NCI-H2107 (cell line): ENCODE results near the gene DNAI2.

ENCODE experiments used
- DNase-seq: peaks from one replicate; lab custom pipeline; 2025; lab: John Stamatoyannopoulos, UW

Gene DNAI2, protein sequence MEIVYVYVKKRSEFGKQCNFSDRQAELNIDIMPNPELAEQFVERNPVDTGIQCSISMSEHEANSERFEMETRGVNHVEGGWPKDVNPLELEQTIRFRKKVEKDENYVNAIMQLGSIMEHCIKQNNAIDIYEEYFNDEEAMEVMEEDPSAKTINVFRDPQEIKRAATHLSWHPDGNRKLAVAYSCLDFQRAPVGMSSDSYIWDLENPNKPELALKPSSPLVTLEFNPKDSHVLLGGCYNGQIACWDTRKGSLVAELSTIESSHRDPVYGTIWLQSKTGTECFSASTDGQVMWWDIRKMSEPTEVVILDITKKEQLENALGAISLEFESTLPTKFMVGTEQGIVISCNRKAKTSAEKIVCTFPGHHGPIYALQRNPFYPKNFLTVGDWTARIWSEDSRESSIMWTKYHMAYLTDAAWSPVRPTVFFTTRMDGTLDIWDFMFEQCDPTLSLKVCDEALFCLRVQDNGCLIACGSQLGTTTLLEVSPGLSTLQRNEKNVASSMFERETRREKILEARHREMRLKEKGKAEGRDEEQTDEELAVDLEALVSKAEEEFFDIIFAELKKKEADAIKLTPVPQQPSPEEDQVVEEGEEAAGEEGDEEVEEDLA

DNA sequence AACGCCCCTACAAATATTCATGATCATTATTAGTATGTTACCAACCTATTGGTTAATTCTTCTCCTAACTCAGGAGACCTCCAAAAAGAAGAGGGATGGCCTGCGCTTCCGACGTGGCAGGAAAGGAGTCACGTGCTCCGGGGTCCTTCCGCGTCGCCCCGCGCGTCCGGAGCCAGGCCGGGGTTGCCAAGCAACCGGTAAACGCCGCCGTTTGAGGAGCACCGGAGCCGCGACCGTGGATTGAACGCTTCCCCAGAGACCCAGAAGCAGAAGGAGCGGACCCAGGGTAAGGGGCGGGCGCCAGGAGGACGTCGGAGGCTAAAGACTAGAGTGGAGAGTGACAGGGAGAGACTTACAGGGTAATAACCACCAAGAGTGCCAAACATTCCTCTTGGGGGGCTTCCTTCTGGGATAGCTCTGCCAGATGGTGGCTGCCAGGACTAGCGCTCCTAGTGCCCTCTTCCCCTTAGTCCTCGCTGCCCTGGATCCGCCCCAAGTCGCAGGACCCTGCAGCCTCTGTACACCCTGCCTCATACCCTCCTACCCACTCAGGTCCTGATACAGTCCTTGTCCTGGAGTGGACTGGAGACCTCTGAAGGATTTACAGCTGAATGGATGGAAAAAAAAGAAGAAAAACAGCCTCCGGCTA is at the start of gene DNAI2:
Gene DNAI2, plus strand, starts transcription at position 175 of the 649 bp plus-strand sequence. CDS start 7,584 bp downstream, outside the sequence.
- DNase-seq: peak; percentile 31

DNA sequence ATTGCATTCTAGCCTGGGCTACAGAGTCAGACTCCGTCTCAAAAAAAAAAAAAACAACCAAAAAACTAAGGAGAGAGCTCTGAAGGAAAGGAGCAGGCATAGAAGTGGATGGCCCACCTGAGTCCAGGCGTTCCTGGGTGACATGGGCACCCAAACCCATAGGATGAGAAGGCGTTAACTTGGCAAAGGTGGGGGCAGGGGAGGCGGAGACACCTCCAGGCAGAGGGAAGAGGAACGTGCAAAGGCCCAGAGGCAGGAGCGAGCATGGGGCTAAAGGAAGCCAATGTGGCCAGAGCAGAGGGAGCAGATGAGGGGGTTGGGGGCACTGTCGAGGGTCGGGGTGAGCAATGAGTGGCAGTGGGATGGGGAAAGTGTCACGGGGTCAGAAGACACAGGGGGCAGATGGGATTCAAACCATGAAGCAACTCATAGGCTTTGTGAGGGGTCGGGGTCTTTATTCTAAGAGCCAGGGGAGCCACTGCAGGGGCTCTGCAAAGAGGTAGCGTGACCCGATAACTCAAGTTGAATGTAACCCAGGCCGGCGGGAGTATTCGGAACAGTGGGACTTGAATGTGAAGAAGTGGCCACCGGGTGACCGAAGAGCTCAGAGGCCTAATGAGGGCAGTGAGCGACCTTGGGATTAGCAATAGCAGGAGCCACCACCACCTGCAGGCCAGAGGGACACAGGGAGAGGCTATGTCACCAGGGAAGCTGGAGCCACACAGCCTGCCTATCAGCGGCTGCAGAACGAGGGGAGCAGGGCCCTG is 48.9 kb upstream of the DNAI2 start:
- no peak for DNase-seq

- DNase-seq: no peak
These were observed 47.8 kb upstream of the DNAI2 start for GRCh38 chr17:74226252-74226651.

- DNase-seq: no peak
These were observed 46.6 kb upstream of the DNAI2 start for GRCh38 chr17:74227271-74228080.

GRCh38 chr17:74228306-74228978 is 45.6 kb upstream of the DNAI2 start:
- DNase-seq: no peak

- DNase-seq: no peak
These were observed 43.1 kb upstream of the DNAI2 start for GRCh38 chr17:74230896-74231295.

GRCh38 chr17:74231928-74232907 is 41.8 kb upstream of the DNAI2 start:
- DNase-seq: no peak

DNA sequence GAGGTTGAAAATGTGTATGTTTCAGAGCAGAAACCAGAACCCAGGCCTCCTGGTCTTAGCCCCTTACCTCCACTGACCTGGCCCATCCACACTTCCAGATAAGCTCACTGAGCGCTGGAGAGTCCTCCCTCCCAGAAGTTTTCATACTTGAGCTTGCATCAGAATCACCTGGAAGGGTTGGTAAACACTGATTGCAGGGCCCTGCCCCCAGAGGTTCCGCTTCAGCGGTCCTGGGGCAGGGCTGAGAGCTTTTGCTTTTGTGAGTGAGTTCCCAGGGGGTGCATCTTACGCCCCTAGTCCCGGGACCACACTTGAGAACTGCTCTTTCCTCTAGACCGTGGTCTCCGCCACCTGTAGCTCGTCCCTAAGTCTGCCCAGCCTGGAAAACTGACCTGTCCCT is 40.1 kb upstream of the DNAI2 start:
- DNase-seq: no peak

- no peak for DNase-seq
These were observed 39.5 kb upstream of the DNAI2 start for GRCh38 chr17:74234486-74234885.

GRCh38 chr17:74235040-74235581 is 38.9 kb upstream of the DNAI2 start:
- DNase-seq: no peak

DNA sequence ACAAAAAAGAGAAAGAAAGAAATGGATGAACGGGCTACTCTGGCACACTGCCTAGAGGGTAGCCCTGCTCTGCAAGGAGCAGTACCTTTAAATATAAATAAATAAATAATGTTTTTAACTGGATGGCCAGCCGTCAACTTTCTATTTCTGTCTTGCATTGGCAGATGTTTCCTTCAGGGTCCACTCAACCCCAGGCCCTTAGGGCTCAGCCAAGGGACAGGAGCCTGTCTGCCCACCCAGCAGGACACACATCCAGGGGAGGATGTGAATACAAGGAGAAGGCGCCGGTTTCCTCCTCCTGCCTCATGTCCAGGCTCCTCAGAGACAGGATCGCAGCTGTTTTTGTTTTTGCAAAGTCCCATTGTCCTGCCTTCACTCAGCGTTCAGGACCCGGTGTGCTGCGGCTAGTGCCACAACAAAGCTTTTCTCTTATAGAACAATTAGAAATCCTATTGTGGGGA is 38.1 kb upstream of the DNAI2 start:
- no peak for DNase-seq

- DNase-seq: no peak
These were observed 36.7 kb upstream of the DNAI2 start for GRCh38 chr17:74237321-74237720.

DNA sequence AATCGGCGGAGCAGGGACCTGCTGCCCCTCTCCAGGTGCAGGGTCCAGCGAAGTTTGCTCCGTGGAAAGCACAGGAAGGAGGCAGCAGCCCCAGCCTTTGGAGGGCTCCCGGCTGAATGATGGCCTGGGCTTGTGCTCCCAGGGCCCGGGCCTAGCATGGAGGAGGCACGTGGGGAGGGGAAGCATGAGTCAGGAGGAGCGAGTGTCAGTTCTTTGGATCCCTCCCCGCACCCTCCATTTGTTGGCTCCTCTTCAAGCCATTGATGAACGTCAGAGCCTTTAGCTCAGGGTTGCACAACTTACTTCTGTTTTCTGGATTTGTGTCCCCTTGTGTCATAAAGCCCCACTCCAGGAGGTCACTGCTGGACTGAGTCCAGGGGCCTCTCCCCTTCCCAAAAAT is 34.9 kb upstream of the DNAI2 start:
- DNase-seq: no peak

DNA sequence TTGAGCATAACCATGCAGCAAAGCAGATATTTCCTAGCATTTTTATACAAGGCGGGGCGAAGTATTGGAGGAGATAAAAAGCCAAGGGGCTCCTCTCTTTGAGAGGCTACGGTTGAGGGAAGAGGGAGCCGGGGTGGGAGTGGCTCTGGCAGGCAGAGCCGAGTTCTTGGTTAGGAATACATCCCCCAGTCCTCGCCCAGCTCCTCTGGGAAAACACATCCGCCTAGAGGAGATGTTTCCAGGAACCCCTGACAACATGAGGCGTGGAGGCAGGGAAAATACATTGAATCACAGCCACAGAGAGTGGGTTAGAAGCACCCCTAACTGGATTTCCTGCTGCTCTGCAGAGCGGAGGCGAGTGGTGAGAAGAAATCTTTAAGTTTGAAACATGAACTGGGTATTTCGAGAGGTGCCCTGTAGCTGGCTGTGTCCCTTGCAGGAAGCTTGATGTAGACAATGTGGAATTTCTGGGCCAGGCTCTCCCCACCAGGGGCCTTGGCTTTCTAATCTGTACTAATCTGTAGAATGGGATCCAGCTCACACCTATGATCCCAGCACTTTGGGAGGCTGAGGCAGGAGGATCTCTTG is 33.3 kb upstream of the DNAI2 start:
- DNase-seq: no peak

GRCh38 chr17:74241431-74241830 is 32.6 kb upstream of the DNAI2 start:
- DNase-seq: no peak

DNA sequence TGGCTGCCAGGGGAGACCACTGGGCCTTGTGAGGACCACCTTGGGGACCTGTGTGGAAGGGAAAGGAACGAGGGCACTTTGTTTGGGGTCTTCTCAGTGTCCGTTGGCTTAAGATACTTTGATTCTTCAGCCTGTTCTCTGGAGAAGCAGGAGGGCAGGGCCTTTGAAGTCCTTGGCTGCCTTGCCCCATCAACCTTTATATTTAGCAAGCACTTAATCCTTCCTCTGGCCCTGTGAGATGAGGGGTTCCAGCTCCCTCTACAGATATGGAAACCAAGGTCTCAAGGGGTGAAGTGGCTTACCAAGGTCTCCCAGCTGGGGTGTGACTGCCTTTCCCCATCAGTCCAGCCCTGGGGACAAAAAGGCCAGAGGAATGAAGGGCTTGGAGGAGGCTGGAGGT is 32.2 kb upstream of the DNAI2 start:
- DNase-seq: no peak

DNA sequence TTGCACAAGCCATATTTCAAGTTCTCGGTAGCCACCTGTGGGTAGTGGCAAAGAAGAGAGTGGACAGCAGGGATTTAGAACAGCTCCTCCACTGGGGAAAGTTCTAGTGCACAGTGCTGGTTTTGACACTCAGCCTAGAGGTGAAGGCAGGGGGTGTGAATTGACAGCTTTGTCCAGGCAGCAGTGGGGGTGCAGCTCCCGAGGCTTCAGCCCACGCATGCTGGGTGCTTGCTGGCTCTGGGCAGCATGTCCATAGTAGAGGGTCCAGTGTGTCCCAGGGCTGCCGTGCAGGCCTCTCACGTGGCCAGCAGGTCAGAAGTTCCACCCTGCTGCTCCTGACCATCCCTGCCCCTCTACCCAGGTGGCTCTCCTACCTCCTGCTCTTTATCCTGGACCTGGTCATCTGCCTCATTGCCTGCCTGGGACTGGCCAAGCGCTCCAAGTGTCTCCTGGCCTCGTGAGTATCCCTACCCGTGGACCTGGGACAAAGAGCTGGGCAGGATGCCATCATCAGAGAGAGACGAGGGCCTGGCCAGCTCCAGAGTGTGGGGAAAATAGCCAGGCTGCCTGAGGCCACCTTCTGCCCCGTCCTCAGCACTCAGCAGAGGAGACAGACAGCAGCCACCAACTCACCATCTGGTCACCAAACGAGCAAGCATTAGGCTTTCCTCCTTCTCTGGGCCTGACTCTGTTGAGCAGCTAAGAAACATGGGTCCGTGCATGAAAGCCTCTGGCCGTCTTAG is 30.9 kb upstream of the DNAI2 start:
- no peak for DNase-seq

DNA sequence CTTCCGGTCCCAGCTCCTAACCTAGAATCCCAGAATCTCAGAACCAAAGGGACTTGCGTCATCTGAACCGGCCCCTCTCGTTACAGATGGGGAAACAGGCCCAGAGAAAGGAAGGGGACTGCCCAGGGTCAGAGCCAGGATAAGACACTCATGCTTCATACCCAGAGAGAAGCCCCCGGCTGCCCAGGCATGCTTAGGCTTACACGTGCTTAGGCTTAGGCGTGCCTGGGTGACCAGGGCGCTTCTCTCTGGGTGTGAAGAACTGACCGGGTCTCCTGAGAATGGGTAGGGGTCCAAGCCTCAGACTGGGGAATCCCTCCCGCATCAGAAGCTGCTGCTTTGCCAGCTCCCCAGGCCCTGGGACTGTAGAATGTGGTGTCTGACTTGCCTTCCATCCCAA is 29.9 kb upstream of the DNAI2 start:
- no peak for DNase-seq
